KBM-7 (cell line): ENCODE data around the gene HHEX.
"Not testable (repeated sequence)": the region's sequence is repeated elsewhere in the genome, so short reads cannot be mapped to it uniquely, and the experiment has no call there.

Experiments
- DNase-seq: peaks from one replicate; pipeline ENCODE4 v3.0.0-alpha.2; 2015
- in situ Hi-C: fragments of 300-500 bp; cut with MboI; formaldehyde crosslinking; loops from 2 replicates; pipeline ENCODE4 v1.14.3; 2020; ENCODE audit warnings: low sequenced_read_pairs, low pct_unique_long_range_greater_than_20kb, mixed read lengths

HHEX gene

GRCh38 chr10:92727141-92727540 is 37.4 kb downstream of the HHEX start:
- DNase-seq: no peak
- in situ Hi-C loops: no loop called here

GRCh38 chr10:92727550-92727949 is 37.8 kb downstream of the HHEX start:
- in situ Hi-C loops: no loop called here
- no peak for DNase-seq

- in situ Hi-C loops: no loop called here
- DNase-seq: no peak
Measured at GRCh38 chr10:92729886-92730285, 40.1 kb downstream of the HHEX start.

DNA sequence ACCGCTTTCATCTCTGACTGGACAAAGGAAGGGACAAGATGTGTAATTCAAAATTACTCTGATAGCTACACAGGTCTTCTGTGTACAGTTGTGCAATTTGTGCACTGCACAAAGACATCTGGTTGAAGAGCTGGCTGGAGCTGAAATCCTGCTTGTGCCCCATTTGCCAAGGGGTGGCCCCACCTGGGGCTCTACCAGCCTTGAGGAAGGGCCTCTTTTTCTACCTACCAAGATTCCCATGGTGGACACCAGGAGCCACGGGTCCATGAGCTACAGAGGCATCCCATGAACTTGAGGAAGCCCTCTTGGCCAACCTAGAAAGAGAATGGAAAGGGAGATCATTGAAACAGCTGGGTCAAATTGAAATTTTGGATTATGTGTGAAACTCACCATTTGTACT is 43.2 kb downstream of the HHEX start:
- DNase-seq: no peak
- in situ Hi-C loops: no loop called here

- DNase-seq: no peak
- in situ Hi-C loops: no loop called here
Measured at GRCh38 chr10:92734301-92734700, 44.5 kb downstream of the HHEX start.

DNA sequence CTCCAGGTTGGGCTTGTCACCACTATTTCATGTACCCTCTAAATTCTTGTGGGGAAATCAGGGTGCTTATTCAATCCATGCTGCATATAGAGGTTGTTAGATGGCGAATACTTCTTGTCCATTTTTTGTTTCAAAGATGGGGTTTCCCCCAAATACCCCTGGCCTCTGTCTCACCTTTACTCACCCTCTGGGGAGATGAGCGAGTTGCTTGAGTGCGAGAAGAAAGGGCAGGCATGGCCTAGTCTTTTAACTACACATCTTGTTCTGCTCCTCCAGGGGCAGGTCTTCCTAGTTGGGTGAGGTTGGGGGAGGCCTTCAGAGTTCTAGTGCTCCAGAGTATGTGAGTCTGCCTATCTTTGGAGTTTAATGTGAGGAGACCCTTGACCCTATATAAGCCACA is 46.2 kb downstream of the HHEX start:
- no peak for DNase-seq
- in situ Hi-C loops: no loop called here

GRCh38 chr10:92737484-92737883 is 47.7 kb downstream of the HHEX start:
- no peak for DNase-seq
- in situ Hi-C loops: no loop called here

DNA sequence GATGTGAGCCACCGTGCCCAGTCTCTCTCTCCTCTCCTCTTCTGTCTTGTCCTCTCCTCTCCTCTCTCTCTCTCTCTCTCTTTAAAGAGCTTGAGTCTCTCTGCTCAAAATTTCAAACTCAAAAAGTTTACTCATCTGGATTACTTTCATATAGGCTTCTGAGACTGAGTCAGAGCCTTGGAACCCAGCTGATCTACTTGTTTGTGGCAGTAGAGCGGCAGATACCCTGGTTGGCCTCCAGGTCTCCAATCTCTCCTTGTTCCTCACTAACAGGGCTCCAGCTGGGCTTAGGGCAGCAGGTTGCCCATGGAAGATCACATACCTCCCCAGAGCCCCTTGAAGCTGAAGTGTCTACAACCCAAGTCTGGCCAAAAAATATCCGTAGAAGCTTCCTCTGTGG is 51.0 kb downstream of the HHEX start:
- in situ Hi-C loops: no loop called here
- no peak for DNase-seq

- in situ Hi-C loops: not testable (repeated sequence)
Measured at GRCh38 chr10:92741741-92742140, 52.0 kb downstream of the HHEX start.

DNA sequence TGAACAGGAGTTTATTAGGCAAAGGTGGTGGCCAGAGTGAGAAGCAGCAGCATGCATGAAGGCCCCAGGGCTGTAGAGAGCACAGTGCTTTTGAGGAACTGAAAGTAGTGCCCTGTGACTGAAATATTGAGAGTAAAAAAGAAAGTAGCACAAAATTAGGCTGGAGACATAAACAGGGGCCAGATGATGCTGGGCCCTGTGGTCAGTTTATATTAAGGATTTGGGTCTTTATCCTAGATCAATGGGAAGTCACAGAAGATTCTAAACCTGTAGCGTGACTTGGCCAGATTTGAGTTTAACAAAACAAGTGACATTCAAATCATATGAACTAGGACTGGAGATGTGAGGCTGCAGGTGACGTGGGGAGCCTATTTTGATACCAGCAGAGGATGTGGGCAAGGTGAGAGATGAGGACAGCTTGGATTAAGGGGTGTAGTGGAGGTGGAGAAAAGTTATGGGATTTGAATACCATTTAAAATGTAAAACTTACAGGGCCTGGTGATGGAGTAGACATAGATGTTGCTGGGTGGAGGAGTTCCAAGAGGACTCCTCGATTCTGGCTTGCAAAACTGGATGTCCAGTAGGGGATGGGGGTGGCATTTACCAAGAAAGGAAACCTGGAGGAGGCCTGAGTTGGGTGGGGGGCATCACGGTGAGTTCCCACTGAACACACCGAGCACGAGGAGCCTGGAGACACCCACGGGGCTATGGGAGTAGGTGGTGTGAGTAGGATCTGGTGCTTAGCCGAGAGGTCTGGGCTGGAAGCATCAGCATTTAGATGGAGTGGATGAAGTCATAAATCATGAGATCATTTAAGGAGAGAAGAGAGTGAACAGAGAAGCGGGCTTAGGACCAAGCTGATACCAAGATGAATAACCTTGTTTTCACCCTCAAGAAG is 52.8 kb downstream of the HHEX start:
- peak; percentile 50 for DNase-seq
- in situ Hi-C loops: no loop called here

More at GRCh38 chr10:92741741-92742140, 52.0 kb downstream of the HHEX start:
- not testable (repeated sequence) for DNase-seq
